ENCODE measurements around the gene NABP2. TPM values are rescaled to one million over a fixed set of nuclear protein-coding genes. Genes with fewer than 3 reads are reported as not detected.

NABP2 gene
- total RNA-seq, 1 experiment from 2014 or later: 68.5 TPM

DNA sequence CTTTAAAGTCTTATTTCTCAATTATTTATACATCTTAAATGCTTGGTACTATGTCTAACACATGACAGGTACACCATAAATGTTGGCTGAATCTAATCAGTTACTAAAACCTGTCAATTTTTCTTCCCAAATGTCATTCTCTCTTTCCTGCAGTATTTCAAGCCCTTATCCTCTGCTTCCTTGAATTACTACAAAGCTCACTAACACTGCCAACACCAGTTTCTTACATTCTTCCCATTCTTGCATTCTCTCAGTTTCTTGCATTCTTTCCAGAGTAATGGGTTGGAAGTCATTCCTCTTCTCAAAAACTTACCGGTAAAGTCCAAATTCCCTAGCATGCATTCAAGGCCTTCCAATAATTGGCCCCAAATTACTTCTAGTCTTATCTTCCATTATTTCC is 25.3 kb upstream of the NABP2 start:
- Histone ChIP-seq H3F3A (ENCODE audit: insufficient read depth, low read depth) (peaks cover 32% of the 10 kb centered on the region; the same call in 1 of the 2 replicates), H3K36me3 (ENCODE audit: low read depth) (no peaks in the 10 kb centered on the region), H3K9me2 (ENCODE audit: insufficient read depth) (no peaks in the 10 kb centered on the region), H3K4me3 (no peak overlapping the region), H3K9me3 (ENCODE audit: insufficient read depth, low read depth) (no peaks in the 10 kb centered on the region), H3K79me2 (ENCODE audit: low read depth) (no peaks in the 10 kb centered on the region), H4K20me1 (ENCODE audit: insufficient read depth) (no peaks in the 10 kb centered on the region), H3K4me2 (no peak overlapping the region), H3K27ac (no peak overlapping the region), H3K4me1 (replicated peaks; ENCODE audit: insufficient read depth) (no peaks in the 10 kb centered on the region), H3K27me3 (ENCODE audit: insufficient read depth, low read depth) (no peaks in the 10 kb centered on the region), H2AFZ (no peak overlapping the region)
- no TSS peak for BruUV-seq (replicated peaks)
- TF ChIP-seq CTCF (conservative IDR thresholded peaks at IDR 0.05) (no peak), EZH2 (IDR thresholded peaks at IDR 0.05; ENCODE audit: low read depth) (no peak)
- intact Hi-C loops (cut with micrococcal nuclease; ENCODE audit: unreplicated experiment): loop anchor here (10.0 kb wide), 1 partner anchor 436 kb away; the partner anchor contains the start of gene BAZ2A
- DNase-seq: no peak
- POLR2A ChIA-PET (ENCODE audit: unreplicated experiment): interaction anchor here (0.8 to 0.9 kb wide), 2 partner anchors 23 to 30 kb away, joined by 5 to 14 read pairs; no protein-coding TSS in a partner anchor
- CTCF ChIA-PET: interaction anchor here (0.5 kb wide), 1 partner anchor 51 kb away, joined by 9 read pairs; no protein-coding TSS in a partner anchor

GRCh38 chr12:56202366-56202765 is 21.8 kb upstream of the NABP2 start:
- Histone ChIP-seq H3K9me2 (ENCODE audit: insufficient read depth) (no peaks in the 10 kb centered on the region), H3F3A (ENCODE audit: insufficient read depth, low read depth) (peaks cover 21% of the 10 kb centered on the region; the same call in 1 of the 2 replicates), H3K27me3 (ENCODE audit: insufficient read depth, low read depth) (no peaks in the 10 kb centered on the region), H3K27ac (no peak overlapping the region), H3K79me2 (ENCODE audit: low read depth) (no peaks in the 10 kb centered on the region), H3K9me3 (ENCODE audit: insufficient read depth, low read depth) (no peaks in the 10 kb centered on the region), H4K20me1 (ENCODE audit: insufficient read depth) (peaks cover 5% of the 10 kb centered on the region; the same call in 1 of the 2 replicates), H2AFZ (no peak overlapping the region), H3K4me3 (no peak overlapping the region), H3K4me1 (replicated peaks; ENCODE audit: insufficient read depth) (no peaks in the 10 kb centered on the region), H3K36me3 (ENCODE audit: low read depth) (peaks cover 3% of the 10 kb centered on the region; the same call in 1 of the 2 replicates), H3K4me2 (no peak overlapping the region)
- CTCF ChIA-PET: no interaction called here
- no peak for DNase-seq
- TF ChIP-seq EZH2 (IDR thresholded peaks at IDR 0.05; ENCODE audit: low read depth): no peak
- no peak for TF ChIP-seq CTCF (conservative IDR thresholded peaks at IDR 0.05)
- intact Hi-C loops (cut with micrococcal nuclease; ENCODE audit: unreplicated experiment): no loop called here
- BruUV-seq (replicated peaks): no TSS peak
- POLR2A ChIA-PET (ENCODE audit: unreplicated experiment): interaction anchor here (1.3 kb wide), 1 partner anchor 19 kb away, joined by 4 read pairs; the partner anchor contains the start of gene RNF41

DNA sequence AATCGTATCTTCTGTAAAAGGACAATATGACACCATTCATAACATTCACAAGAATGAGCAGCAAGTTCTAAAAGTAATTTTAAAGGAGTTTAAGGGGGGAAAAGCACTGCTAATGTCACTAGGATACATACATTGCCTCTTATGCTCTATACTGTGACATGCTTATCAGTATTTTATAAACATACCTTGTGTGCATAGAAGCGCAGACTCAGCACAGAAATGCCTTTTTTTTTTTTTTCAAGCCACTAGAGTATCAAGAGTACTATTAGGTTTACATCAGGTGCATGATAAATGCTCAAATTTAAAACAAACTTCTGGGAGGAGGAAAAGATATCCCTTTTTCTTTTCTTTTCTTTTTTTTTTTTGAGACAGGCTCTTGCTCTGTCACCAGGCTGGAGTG is 21.3 kb upstream of the NABP2 start:
- H3K9me3 ChIP-seq (ENCODE audit: insufficient read depth, low read depth): no peaks in the 10 kb centered on the region
- H3K36me3 ChIP-seq (ENCODE audit: low read depth): peaks cover 8% of the 10 kb centered on the region; the same call in 1 of the 2 replicates
- H3K9me2 ChIP-seq (ENCODE audit: insufficient read depth): no peaks in the 10 kb centered on the region
- peaks cover 18% of the 10 kb centered on the region; the same call in 1 of the 2 replicates for H3F3A ChIP-seq (ENCODE audit: insufficient read depth, low read depth)
- no peak overlapping the region for H3K4me2 ChIP-seq
- no TSS peak for BruUV-seq (replicated peaks)
- CTCF ChIA-PET: no interaction called here
- POLR2A ChIA-PET (ENCODE audit: unreplicated experiment): interaction anchor here (1.3 kb wide), 1 partner anchor 19 kb away, joined by 4 read pairs; the partner anchor contains the start of gene RNF41
- H4K20me1 ChIP-seq (ENCODE audit: insufficient read depth): peaks cover 5% of the 10 kb centered on the region; the same call in 1 of the 2 replicates
- H3K4me3 ChIP-seq: no peak overlapping the region
- no peak overlapping the region for H2AFZ ChIP-seq
- no peak for DNase-seq
- TF ChIP-seq EZH2 (IDR thresholded peaks at IDR 0.05; ENCODE audit: low read depth) (no peak), CTCF (conservative IDR thresholded peaks at IDR 0.05) (no peak)
- no peak overlapping the region for H3K27ac ChIP-seq
- no peaks in the 10 kb centered on the region for H3K4me1 ChIP-seq (replicated peaks; ENCODE audit: insufficient read depth)
- no peaks in the 10 kb centered on the region for H3K27me3 ChIP-seq (ENCODE audit: insufficient read depth, low read depth)
- no peaks in the 10 kb centered on the region for H3K79me2 ChIP-seq (ENCODE audit: low read depth)
- intact Hi-C loops (cut with micrococcal nuclease; ENCODE audit: unreplicated experiment): no loop called here
